ENCODE measurements around the gene TTLL13.

Gene TTLL13, protein sequence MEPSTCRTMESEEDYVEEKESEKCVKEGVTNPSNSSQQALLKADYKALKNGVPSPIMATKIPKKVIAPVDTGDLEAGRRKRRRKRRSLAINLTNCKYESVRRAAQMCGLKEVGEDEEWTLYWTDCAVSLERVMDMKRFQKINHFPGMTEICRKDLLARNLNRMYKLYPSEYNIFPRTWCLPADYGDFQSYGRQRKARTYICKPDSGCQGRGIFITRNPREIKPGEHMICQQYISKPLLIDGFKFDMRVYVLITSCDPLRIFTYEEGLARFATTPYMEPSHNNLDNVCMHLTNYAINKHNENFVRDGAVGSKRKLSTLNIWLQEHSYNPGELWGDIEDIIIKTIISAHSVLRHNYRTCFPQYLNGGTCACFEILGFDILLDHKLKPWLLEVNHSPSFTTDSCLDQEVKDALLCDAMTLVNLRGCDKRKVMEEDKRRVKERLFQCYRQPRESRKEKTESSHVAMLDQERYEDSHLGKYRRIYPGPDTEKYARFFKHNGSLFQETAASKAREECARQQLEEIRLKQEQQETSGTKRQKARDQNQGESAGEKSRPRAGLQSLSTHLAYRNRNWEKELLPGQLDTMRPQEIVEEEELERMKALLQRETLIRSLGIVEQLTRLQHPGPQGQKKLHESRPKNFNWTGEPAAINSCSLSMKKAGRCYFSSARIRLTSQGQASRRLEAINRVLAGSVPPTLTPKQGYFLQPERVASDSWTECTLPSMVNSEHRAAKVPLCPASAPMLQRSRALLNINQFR

DNA sequence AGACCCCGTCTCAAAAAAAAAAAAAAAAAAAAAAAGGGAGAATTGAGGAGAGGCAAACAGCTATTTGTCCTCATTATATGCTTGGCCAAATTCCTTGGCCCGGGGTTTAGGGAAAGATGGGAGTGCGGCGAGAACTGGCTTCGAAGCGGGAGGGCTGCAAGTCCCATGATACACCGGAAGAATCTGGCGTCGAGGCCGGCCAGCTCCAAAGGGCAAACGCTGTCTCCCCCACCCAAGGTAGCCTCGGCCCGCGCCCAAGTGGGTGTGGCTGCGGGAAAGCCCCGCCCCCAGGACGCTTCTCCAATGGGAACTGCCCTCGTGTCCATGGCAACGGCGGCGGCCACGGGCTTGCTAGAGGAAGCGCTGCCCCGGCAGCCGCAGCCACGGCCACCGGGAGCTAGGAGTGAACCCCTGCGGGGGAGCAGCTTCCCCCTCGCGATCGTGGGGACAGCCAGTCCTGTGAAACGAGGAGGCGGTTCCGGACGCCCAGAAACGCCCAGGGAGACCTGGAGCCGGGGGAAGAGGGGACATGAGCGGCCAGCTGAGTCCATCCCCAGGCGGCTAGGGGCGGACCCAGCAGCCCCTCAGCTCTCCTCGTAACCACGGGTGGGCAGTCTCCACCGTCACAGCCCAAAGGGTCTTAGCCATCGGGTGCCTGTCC, at the start of gene TTLL13:
TTLL13 (plus strand) TSS at position 354 of the 661 bp plus-strand sequence. CDS start 1,075 bp downstream, outside the sequence.
- DNase-seq, result peak; percentile 78

DNA sequence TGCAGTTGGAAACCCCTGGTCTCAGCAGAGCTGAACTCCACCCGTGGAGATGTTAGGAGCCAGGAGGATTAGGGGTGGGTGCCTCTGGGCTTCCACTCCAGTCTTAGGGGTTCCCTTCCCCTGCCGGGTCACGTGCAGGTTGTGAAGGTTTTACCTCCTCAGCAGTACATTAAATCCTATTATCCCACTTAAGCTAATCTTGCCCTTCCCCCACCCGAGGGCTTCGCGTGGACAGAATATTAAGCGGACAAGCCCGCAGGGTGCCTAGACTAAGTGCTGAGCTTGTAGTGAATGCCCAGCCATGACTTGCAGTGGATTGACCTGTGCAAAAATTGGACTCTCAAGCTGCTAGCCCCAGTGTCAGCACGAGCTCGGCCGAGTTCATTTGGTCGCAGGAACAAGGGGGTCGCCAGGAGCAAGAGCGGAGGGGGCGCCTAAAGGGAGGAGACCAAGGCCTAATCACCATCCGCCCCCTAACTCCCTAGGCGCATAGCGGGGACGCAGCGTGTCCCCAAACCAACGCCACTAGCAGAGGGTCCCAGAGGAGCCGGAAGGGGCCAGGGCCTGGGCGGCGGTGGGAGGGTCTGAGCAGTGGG, 48.7 kb upstream of the TTLL13 start:
- no peak for DNase-seq

DNA sequence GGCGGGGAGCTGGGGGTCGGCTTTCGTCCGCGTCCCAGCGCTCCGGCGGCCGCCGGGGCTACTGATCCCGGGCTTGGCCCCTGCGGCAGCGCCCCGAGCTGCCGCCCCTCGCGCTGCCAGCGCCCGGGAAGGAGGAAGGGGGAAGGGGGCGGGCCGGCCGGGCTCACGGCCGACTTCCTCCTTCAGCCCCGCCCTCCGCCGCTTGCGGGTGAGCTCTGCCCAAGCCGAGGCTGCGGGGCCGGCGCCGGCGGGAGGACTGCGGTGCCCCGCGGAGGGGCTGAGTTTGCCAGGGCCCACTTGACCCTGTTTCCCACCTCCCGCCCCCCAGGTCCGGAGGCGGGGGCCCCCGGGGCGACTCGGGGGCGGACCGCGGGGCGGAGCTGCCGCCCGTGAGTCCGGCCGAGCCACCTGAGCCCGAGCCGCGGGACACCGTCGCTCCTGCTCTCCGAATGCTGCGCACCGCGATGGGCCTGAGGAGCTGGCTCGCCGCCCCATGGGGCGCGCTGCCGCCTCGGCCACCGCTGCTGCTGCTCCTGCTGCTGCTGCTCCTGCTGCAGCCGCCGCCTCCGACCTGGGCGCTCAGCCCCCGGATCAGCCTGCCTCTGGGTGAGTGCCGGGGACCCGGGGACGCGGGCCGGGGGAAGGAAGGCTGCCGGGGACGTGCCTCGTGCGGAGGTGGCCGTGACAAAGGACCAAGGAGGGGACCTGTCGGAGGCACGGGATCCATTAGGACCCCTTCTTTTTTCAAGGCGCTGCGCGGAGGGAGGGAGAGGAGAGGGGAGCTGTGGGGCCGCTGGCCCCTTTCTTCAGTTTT, 48.0 kb upstream of the TTLL13 start, which contains the start of gene SEMA4B:
SEMA4B (plus strand) TSS at position 201 of the 814 bp plus-strand sequence; CDS start at position 450, 249 bp downstream.
- DNase-seq, result peak; percentile 78

DNA sequence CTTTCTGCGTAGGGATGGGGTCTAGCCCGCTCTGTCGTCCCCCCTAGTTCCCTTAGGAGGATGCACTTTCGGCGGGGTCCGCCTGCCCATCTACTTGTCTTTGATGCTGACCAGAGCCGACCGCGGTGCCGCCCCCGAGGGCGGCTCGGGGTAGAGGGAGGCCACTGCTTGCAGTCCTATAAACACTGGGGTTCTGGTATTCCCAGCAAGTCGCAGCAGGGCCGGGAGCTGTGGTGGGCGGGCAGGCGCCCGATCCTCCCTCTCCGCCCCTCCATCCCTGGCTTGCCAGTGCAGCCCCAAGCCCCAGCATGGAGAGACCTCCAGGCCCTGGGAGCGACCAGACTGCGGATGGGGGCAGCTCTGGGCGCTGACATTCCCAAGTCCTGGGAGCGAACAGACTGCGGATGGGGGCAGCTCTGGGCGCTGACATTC, 47.4 kb upstream of the TTLL13 start:
- no peak for DNase-seq

DNA sequence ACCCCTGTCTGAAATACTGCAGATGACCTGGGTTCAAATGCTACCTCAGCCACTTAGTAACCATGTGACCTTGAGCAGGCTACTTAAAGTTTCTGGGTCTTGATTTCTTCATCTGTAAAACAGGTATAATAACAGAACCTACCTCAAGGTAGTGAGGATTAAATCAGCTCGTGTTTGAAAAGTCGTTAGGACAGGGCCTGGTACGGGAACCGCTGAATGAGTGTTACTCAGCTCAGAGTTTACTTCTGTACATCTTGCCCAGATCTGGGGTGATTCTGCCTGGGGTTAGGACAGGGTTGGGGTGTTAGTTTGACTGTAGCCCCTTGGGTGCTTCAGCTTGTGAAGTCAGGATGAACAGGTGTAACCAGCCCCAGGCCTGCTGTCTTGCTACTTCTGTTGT, 46.4 kb upstream of the TTLL13 start:
- no peak for DNase-seq

DNA sequence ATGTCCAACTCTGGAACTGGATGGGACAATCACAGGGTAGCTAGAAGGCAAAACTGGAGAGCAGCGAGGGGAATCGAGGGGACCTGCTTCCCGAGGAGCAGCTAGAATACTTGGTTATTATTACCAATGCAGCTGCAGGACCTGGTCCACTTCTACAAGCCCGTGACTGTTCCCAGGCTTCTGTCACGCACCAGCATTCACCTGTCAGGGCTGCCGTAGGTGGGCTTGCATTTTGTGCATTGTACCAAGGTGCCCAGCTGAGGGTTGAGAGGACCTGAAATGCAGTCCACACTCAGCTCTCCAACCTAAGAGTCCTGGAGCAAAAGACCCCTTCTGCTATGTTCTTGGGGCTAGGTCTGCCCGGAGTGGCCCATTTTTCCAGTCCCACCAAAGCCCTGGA, 45.9 kb upstream of the TTLL13 start:
- DNase-seq, result no peak

DNA sequence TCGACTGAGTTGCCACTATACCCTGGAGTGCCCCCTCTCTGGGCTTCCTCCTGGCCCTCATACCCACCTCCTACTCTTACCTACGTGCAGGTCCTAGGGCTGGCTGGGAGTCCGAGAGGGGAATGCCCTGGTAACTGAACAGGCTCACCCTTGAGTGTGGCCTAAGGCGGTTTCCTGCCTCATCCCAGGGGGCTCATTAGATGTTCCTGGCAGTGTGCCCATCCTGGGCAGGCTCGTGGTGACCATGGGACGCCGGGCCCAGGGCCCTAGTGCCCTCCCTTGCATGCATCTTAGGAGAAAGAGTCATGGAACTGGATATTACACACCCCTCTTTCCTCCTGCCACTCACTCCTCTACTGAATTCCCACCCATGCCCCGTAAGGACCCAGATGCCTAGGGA, 45.4 kb upstream of the TTLL13 start:
- DNase-seq, result no peak

DNA sequence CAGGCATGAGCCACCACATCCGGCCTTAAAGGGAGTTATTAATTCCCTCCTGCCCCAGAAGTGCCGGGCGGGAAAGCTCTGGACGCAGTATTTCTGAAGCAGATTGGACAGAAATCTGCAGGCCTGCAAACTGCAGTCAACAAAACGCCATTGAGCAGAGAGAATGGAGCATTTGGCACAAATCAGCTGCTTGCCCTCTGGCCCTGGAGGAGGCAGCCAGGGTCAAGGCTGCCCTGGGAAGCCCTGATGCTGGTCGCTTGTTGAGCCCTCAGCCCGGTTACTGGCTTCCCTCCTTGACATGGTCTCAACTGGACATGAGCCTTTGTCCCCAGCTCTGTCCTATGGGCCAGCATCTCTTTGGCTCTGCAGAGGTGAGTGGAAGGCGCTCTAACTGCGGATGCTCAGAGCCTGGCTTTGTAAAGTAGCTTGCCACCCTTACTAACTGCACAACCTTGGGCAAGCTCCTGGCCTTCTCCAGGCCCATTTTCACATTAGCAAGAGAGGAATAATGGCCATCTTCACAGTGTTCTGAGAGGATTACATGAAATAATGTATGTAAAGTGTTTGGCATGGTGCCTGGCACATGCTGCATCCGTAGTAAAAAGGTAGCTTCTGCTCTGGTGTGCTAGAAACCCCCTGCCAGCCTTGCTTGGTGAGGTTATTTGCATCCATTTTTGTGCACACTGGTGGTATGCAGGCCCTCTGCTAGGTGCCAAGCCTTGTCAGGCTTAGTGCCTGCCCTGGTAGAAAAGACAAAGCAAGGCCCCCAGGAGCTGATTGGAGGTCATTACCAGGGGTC, 44.1 kb upstream of the TTLL13 start:
- DNase-seq, result no peak

DNA sequence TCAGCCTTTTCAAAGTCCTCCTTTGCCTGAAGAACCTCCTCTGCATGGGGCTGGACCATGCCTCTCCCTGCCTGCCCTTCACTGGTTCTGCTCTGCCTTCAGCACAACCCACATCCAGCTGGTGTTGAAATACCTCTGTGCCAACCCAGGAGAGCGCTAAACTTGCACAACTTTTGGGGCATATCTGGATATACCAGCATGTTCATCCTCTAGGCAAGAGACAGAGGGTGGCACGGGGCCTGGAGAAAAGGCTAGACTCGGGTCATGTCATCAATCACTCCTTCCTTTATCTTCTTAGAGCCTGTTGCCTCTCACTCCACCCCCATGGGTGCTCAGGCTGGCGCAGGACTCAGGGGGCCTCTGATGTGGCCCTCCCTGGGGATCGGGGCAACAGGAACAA, 43.5 kb upstream of the TTLL13 start:
- no peak for DNase-seq

DNA sequence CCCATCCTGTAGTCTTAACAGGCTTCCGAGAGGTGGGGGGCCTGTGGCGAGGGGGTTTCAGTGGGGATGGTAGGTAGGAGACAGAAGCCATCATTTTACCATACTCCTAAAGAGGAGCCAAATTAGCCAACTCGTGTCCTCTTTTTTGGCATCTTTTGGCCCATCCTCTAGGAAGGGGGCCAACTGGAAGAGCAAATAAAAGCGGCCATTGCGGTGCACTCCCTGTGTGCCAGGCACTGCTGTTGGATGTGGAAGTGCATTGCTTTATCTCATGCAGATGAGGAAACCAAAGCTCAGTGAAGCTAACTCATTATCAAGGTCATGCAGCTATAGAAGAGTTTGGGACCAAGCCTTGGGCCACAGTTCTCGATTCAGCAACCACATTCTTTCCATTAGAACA, 42.1 kb upstream of the TTLL13 start:
- DNase-seq, result no peak

DNA sequence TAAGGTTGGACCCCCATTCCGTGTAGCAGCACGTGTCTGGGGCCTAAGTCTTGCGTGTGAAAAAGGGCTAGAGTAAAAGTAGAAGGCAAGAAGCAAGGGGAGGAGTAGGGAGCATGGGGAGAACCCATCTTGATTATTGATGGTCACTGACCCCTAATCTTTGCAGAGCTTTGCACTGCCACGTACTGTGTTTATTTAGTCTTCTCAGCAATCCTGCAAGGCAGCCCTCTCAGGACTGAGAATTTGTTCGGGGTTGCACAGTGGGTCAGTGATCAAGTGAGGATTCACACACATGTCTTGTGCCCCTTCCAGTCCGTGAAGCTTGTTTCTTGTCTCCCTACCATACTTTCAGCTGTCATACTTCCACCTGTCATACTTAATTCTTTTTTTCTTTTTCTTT, 41.0 kb upstream of the TTLL13 start:
- DNase-seq, result no peak

DNA sequence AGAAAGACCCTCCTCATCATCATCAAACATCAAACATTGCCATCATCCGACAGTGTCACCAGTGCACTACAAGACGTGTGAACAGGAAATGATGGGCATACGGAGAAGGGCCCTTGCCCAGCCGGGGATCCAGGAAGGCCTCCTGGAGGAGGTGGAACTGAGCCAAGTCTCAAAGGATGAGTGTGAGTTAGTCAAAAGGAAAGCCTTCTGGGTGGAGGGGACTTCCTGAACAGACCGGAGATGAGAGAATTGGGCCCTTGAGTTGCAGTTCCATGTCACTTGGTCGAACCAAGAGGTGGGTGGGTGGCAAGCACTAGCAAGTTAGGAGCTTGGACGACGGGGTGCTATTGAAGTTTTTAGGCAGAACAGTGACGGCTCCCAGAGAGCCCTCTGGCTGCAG, 39.8 kb upstream of the TTLL13 start:
- no peak for DNase-seq

DNA sequence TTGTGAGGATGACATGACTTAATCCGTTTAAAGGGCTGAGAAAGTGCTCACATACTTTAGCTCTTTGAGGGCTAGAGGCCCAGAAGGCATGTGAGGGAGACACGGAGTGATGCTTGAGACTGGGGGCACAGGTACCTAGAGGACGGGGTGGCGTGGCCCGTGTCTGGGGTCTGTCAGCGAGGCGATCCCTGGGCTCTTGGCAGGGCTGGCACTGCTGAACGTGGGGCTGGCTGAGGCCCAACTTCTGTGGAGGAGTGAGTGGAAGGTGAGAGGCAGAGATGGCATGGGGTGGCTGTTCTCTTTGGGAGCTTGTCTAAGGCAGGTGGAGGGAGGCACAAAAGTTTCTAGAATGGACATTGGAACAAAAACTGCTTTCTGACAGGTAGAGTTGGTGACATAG, 38.8 kb upstream of the TTLL13 start:
- no peak for DNase-seq

DNA sequence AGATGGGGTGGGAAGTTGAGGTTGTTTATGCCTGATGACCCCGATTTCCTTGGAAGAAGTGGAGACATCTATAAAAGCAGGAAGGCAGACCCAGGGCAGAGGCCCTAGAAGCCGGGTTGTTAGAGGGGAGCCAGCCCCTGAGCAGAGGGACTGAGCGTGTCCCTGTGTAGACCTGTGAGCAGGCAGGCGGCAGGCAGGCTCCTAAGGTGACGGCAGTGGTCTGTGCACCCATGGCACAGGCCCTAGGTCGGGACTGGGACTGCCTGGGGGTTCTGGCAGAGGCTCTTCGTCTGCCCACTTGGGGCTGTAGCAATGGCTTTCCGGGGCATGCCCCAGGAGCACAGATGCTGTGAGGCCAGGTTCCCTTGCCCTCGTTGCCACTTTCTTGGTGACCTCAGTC, 38.3 kb upstream of the TTLL13 start:
- DNase-seq, result no peak

DNA sequence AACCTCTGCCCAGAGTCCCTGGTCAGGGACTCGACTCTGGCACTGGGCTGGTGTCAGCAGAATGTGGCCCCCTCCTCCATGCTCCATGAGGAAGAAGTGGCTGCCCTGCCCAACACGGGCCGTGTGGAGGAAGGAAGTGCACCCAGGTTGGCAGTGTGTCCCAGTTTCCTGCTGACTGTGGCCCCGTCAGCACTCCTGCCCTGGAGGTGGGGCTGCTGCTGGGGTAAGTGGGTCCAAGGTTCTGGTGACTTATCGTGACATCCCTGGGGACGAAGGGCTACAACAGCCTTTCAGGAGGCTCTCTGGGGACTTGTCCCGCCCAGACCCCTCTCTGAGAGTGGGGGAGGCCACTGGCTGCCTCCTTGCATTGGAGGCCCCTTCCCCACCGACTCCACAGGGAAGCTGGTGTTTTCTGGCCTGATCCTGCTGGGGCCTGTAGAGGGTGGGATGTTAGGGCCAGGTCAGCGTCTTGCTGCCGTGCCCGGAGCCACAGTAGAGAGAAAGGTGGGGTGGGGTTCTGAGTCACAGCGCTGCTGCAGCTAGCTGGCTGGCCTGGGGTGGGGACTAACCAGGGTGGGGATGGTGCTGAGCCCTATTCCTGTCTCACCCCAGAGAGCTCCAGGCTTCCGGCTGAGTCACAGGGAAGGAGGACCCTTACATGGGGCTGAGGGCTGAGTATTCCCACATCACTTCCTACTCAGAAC, 37.8 kb upstream of the TTLL13 start:
- no peak for DNase-seq

DNA sequence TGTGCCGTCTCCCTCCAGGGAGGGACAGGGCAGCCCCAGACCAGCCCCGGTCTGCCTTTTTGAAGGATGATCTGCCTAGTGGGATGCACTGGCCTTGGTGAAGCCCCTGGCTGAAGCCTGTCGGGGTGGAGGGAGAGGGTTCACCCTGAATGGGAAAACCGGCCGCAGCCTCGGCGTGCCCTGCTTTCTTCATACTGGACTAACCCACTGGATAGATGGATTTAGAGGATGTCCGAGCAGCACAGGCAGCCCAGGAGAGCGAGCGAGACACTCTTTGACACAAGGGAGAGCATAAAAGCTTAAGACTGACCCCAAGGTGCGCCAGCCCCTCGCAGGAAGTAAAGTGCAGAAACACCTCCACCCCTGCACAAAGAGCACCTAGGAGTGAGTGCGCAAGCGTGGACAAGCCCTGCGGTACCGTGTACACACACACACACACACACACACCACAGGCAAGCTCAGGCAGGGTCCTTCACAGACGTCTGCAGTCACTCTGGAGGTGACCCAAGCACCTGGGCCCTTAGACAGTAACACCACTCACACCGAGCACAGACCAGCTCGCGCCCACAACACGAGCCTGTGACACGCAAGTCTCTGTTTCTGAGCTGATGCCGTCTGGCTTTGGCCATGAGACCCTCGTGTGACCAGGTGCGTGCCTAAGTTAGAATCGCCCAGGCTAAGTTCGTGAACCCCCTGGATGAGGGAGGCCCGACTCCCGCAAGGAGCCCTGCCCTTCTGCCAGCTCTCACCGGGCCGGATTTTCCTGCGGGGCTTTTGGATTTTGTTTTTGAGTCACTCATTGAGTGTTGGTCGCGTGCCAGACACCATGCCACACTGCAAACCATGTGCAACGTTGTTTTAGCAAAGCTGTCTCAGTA, 36.9 kb upstream of the TTLL13 start:
- no peak for DNase-seq

DNA sequence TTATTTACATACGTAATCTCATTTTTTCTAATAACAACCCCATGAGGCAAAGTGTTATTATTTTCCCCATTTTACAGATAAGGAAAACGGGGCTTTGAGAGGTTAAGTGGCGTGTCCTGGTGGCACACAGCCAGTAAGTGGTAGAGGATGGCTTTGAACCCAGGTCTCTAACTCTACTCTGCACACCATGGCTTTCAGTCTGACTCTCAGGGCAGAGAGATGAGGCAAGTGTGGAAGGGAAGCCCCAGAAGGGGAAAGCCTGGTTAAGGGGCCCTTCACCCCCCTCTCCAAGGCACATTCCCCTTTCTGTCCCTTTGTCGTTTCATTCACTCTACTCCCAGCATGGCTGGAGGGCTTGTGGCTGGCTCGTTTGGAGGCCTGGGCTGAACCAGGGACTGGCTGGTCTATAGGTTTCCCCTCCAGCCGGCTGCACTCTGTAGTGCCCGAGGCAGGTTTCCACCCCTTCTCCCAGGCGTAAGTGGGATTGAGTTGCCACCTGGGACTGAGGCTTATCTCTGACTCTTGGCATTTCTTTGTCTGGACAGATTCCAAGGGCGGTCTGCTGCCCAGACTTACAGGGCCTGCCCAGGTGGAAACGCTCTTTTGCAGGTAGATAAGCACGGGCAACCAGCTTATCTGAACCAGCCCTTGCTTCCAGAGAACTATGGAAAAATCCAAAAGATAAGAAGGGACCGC, 36.1 kb upstream of the TTLL13 start:
- no peak for DNase-seq

DNA sequence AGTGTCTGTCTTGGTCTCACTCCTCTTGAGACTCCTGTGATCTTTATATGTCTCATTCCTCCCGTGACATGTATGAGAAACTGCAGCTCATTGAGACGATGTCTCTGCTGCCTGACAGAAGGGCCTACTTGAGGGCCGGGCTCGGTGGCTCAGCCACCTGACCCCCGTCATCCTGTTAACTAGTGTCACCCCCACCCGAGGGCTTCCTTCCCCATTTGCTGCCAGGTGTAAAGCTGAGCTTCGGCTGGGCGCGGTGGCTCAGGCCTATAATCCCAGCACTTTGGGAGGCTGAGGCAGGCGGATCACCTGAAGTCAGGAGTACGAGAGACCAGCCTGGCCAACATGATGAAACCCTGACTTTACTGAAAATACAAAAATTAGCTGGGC, 35.5 kb upstream of the TTLL13 start:
- no peak for DNase-seq

DNA sequence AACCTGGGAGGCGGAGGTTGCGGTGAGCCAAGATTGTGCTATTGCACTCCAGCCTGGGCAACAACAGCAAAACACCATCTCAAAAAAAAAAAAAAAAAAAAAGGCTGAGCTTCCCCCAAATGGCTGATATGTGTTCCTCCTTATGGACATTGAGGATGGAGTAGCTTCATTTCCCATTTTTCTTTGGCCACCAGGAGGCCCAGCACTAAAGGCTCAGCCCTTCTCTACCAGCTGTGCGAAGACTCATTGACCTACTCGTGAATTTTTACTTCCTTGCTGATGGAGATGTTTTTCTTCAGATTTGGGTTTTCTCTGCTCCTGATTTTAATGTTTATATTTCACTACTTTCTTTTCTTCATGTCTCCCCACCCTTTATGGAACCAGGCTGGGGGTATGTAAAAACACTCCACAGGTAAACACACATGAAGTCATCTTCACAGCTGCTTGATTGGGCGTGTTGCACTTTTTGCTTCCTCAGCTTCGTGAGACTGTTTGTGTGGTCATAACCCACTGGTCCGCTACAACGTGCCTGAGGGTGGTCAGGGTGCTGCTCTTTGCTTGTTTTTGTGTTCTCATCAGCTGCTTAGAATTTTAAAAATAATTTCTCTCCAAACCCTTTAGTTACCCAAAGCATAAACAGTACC, 34.7 kb upstream of the TTLL13 start:
- DNase-seq, result no peak
